ENCODE measurements around the gene HKDC1. TPM values are rescaled to one million over a fixed set of nuclear protein-coding genes. Genes with fewer than 3 reads are reported as not detected.

The HKDC1 gene
- polyA plus RNA-seq, 1 donor from 2014 or later: 0.07 TPM

DNA sequence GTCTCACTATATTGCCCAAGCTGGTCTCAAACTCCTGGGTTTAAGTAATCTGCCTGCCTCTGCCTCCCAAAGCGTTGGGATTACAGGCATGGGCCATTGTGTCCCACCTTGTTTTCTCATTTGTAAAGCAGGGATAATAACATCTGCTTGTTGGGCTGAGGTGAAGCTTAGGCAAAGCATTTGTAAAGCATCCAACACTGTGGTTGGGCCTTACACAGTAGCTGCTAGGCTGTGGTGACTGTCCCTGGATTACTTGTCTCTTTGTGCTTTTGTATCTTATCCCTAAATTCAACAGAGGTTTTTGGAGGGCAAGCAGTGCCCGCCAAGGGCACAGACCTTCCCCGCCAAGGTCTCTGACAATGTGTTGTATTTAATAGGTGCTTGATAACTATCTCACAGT, 14.3 kb downstream of the HKDC1 start:
- no peak for TF ChIP-seq SMC3 (conservative IDR thresholded peaks at IDR 0.05; ENCODE audit: poor library complexity)
- TF ChIP-seq MXI1 (conservative IDR thresholded peaks at IDR 0.05; ENCODE audit: poor library complexity, severe bottlenecking): no peak
- TF ChIP-seq POLR2AphosphoS5 (IDR thresholded peaks at IDR 0.05): no peak
- TF ChIP-seq, protein P1, sequence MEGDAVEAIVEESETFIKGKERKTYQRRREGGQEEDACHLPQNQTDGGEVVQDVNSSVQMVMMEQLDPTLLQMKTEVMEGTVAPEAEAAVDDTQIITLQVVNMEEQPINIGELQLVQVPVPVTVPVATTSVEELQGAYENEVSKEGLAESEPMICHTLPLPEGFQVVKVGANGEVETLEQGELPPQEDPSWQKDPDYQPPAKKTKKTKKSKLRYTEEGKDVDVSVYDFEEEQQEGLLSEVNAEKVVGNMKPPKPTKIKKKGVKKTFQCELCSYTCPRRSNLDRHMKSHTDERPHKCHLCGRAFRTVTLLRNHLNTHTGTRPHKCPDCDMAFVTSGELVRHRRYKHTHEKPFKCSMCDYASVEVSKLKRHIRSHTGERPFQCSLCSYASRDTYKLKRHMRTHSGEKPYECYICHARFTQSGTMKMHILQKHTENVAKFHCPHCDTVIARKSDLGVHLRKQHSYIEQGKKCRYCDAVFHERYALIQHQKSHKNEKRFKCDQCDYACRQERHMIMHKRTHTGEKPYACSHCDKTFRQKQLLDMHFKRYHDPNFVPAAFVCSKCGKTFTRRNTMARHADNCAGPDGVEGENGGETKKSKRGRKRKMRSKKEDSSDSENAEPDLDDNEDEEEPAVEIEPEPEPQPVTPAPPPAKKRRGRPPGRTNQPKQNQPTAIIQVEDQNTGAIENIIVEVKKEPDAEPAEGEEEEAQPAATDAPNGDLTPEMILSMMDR (IDR thresholded peaks at IDR 0.05; ENCODE audit: poor library complexity, severe bottlenecking): no peak
- TF ChIP-seq EZH2 (IDR thresholded peaks at IDR 0.05; ENCODE audit: borderline replicate concordance, insufficient read depth, low read length, poor library complexity, severe bottlenecking): no peak
- no peak for TF ChIP-seq REST (IDR thresholded peaks at IDR 0.05; ENCODE audit: borderline replicate concordance)
- no peak for TF ChIP-seq EP300 (conservative IDR thresholded peaks at IDR 0.05; ENCODE audit: poor library complexity, severe bottlenecking)
- no peak for TF ChIP-seq TAF1 (IDR thresholded peaks at IDR 0.05; ENCODE audit: low read depth)
- no peaks in the 10 kb centered on the region for H3F3A ChIP-seq (ENCODE audit: insufficient read depth, low read length, poor library complexity, severe bottlenecking)

DNA sequence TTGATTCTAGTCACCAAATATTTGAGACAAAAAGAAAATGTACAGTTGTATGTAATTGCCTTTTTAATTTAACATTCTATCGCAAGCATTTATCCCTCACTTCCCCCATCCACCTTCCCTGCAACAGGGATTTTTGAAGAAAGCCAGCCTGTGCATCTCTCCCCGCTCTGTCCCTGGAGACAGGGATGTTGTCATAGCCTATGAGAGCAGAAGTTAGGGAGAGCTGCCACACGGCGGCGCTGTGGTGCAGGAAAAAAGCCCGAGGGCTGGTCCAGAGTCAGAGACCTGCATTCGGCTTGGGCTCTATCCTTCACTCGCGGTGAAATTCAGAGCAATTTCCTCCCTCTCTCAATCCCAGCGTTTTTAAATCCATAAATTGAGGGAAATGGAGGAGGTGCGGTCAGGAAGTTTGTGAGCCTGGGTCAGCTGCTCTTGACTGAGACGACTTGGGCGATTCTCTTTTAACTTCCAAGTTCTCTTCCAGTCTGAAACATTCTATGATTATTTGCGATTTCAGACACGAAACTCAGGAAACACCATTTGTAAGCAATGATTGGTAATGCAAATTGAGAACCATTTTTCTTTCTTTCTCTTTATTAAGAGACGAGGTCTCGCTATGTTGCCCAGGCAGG, 17.5 kb downstream of the HKDC1 start:
- no peak overlapping the region for H3K27ac ChIP-seq (ENCODE audit: low read length)
- H3K9me3 ChIP-seq (ENCODE audit: low read length): no peaks in the 10 kb centered on the region
- H2AFZ ChIP-seq (ENCODE audit: low read depth, low read length): no peak overlapping the region
- H3K4me3 ChIP-seq (ENCODE audit: low read length): peak overlapping the region; percentile 8
- TF ChIP-seq TAF1 (IDR thresholded peaks at IDR 0.05; ENCODE audit: low read depth): no peak
- TF ChIP-seq, protein P1 (IDR thresholded peaks at IDR 0.05; ENCODE audit: poor library complexity, severe bottlenecking): peak; percentile 97
- peak; percentile 56 for TF ChIP-seq POLR2AphosphoS5 (IDR thresholded peaks at IDR 0.05)
- TF ChIP-seq RAD21 (conservative IDR thresholded peaks at IDR 0.05): peak; percentile 96
- TF ChIP-seq REST (IDR thresholded peaks at IDR 0.05; ENCODE audit: borderline replicate concordance): no peak
- TF ChIP-seq EP300 (conservative IDR thresholded peaks at IDR 0.05; ENCODE audit: poor library complexity, severe bottlenecking): peak; percentile 15
- peak; percentile 98 for TF ChIP-seq SMC3 (conservative IDR thresholded peaks at IDR 0.05; ENCODE audit: poor library complexity)
- no peaks in the 10 kb centered on the region for H3K27me3 ChIP-seq (ENCODE audit: insufficient read depth, low read depth, low read length)
- H4K20me1 ChIP-seq (ENCODE audit: insufficient read depth): no peaks in the 10 kb centered on the region
- H3K79me2 ChIP-seq (replicated peaks; ENCODE audit: insufficient read depth, low read length): no peaks in the 10 kb centered on the region
- H3K4me2 ChIP-seq (ENCODE audit: low read length): no peak overlapping the region
- H3K9me2 ChIP-seq (ENCODE audit: insufficient read depth, low read length): no peaks in the 10 kb centered on the region
- H3F3A ChIP-seq (ENCODE audit: insufficient read depth, low read length, poor library complexity, severe bottlenecking): no peaks in the 10 kb centered on the region
- H3K9ac ChIP-seq (ENCODE audit: low read length): peak overlapping the region; percentile 43
- no peaks in the 10 kb centered on the region for H3K36me3 ChIP-seq (ENCODE audit: insufficient read depth, low read length)

More for the DNA sequence above, 14.3 kb downstream of the HKDC1 start:
- Histone ChIP-seq H3K27me3 (ENCODE audit: insufficient read depth, low read depth, low read length) (no peaks in the 10 kb centered on the region), H3K9ac (ENCODE audit: low read length) (no peak overlapping the region), H3K9me3 (ENCODE audit: low read length) (no peaks in the 10 kb centered on the region), H3K27ac (ENCODE audit: low read length) (no peak overlapping the region), H2AFZ (ENCODE audit: low read depth, low read length) (no peak overlapping the region), H3K9me2 (ENCODE audit: insufficient read depth, low read length) (no peaks in the 10 kb centered on the region), H3K79me2 (replicated peaks; ENCODE audit: insufficient read depth, low read length) (no peaks in the 10 kb centered on the region), H3K36me3 (ENCODE audit: insufficient read depth, low read length) (no peaks in the 10 kb centered on the region), H3K4me3 (ENCODE audit: low read length) (no peak overlapping the region), H3K4me2 (ENCODE audit: low read length) (no peak overlapping the region), H4K20me1 (ENCODE audit: insufficient read depth) (no peaks in the 10 kb centered on the region)
